Gastroesophageal sphincter (tissue), 3 donors: ENCODE data around the gene KCNIP2.
"Not testable (repeated sequence)": the region's sequence is repeated elsewhere in the genome, so short reads cannot be mapped to it uniquely, and the experiment has no call there.

Experiments used
- EP300 ChIP-seq: sonication (generic); formaldehyde crosslinking; IDR thresholded peaks from one replicate; pipeline ENCODE4 v1.6.1; 2017; ENCODE audit warnings: antibody characterized with exemption, mild to moderate bottlenecking
- POLR2A ChIP-seq, 2 donors: fragments of 450-650 bp; IDR thresholded peaks; one replicate each; pipeline ENCODE4 v1.6.1; 2017; ENCODE audit warnings: antibody characterized with exemption in 2 of 2, mild to moderate bottlenecking in 2 of 2, moderate library complexity in 1 of 2
- POLR2AphosphoS5 ChIP-seq: sonication (generic); formaldehyde crosslinking; IDR thresholded peaks from one replicate; pipeline ENCODE4 v1.6.1; 2017; ENCODE audit warnings: antibody characterized with exemption
- TF ChIP-seq, protein P1 (sequence below), 4 experiments: fragments of 200-600 bp in 2 of 4; fragments of 450-650 bp in 2 of 4; sonication (generic) in 1 of 4; IDR thresholded peaks; one replicate each; pipeline ENCODE4 v1.5.1; 2017 to 2019; ENCODE audit warnings: antibody characterized with exemption in 4 of 4, mild to moderate bottlenecking in 2 of 4, moderate library complexity in 2 of 4

DNA sequence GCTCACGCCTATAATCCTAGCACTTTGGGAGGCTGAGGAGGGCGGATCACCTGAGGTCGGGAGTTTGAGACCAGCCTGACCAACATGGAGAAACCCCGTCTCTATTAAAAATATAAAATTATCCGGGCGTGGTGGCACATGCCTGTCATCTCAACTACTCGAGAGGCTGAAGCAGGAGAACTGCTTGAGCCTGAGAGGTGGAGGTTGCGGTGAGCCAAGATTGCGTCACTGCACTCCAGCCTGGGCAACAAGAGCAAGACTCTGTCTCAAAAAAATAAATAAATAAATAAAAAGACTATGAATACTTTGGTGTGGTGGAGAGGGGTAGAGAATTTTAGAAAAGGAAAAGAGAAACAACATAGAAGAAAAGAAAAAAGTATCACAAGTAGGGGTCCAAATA, 54.4 kb downstream of the KCNIP2 start:
- TF ChIP-seq, protein P1, sequence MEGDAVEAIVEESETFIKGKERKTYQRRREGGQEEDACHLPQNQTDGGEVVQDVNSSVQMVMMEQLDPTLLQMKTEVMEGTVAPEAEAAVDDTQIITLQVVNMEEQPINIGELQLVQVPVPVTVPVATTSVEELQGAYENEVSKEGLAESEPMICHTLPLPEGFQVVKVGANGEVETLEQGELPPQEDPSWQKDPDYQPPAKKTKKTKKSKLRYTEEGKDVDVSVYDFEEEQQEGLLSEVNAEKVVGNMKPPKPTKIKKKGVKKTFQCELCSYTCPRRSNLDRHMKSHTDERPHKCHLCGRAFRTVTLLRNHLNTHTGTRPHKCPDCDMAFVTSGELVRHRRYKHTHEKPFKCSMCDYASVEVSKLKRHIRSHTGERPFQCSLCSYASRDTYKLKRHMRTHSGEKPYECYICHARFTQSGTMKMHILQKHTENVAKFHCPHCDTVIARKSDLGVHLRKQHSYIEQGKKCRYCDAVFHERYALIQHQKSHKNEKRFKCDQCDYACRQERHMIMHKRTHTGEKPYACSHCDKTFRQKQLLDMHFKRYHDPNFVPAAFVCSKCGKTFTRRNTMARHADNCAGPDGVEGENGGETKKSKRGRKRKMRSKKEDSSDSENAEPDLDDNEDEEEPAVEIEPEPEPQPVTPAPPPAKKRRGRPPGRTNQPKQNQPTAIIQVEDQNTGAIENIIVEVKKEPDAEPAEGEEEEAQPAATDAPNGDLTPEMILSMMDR (IDR thresholded peaks at IDR 0.05), result not testable (repeated sequence)
- TF ChIP-seq EP300; POLR2A (IDR thresholded peaks at IDR 0.05); POLR2AphosphoS5: not testable (repeated sequence)
